HL-60 (cell line): ENCODE results near the gene BAZ1A.

ENCODE experiments used
- DNase-seq, 2 experiments: peaks; one replicate each; pipeline ENCODE4 v3.0.0-alpha.2; 2010 to 2020; ENCODE audit warnings: low read depth in 1 of 2, low spot score in 1 of 2
- H3K27ac ChIP-seq: fragments of 250-450 bp; sonication (Bioruptor Pico); replicated peaks from 2 replicates; pipeline ENCODE4 v1.5.1; 2020; ENCODE audit warnings: mild to moderate bottlenecking, moderate library complexity
- H3K27me3 ChIP-seq: fragments of 250-450 bp; sonication (Bioruptor Pico); 2 replicates; pipeline ENCODE4 v1.5.1; 2021; ENCODE audit warnings: mild to moderate bottlenecking, moderate library complexity; ENCODE audit not compliant: insufficient read depth, poor library complexity, severe bottlenecking
- H3K4me3 ChIP-seq: replicated peaks from 2 replicates; pipeline ENCODE4 v1.5.1; 2011; ENCODE audit warnings: mild to moderate bottlenecking, control low read depth, low read length; ENCODE audit not compliant: insufficient read depth
- CTCF ChIP-seq: IDR thresholded peaks from one replicate; pipeline ENCODE4 v1.5.1; 2011; ENCODE audit warnings: low read length, control low read depth, inconsistent platforms; ENCODE audit not compliant: insufficient read depth
- GABPA ChIP-seq: IDR thresholded peaks from 2 replicates; pipeline ENCODE4 v1.6.1; 2012; ENCODE audit warnings: low read depth
- POLR2AphosphoS5 ChIP-seq: IDR thresholded peaks from 2 replicates; pipeline ENCODE4 v1.6.1; 2012; ENCODE audit warnings: low read depth
- REST ChIP-seq: IDR thresholded peaks from 2 replicates; pipeline ENCODE4 v1.6.1; 2012; ENCODE audit warnings: low read depth; ENCODE audit not compliant: insufficient replicate concordance
- SPI1 ChIP-seq: IDR thresholded peaks from 2 replicates; pipeline ENCODE4 v1.6.1; 2012; ENCODE audit warnings: low read depth, mild to moderate bottlenecking, borderline replicate concordance

Gene BAZ1A

GRCh38 chr14:34912966-34913365 lies 37.8 kb upstream of the BAZ1A start:
- no peak for DNase-seq
- Histone ChIP-seq H3K27me3 (no peaks in the 10 kb centered on the region), H3K27ac (no peak overlapping the region), H3K4me3 (no peak overlapping the region)
- TF ChIP-seq REST (no peak), POLR2AphosphoS5 (no peak), GABPA (no peak), SPI1 (no peak), CTCF (no peak)

- Histone ChIP-seq H3K27ac (no peak overlapping the region), H3K27me3 (no peaks in the 10 kb centered on the region), H3K4me3 (no peak overlapping the region)
- no peak for DNase-seq
- TF ChIP-seq POLR2AphosphoS5: no peak
- no peak for TF ChIP-seq CTCF
- no peak for TF ChIP-seq GABPA
- no peak for TF ChIP-seq REST
- no peak for TF ChIP-seq SPI1
Observed at GRCh38 chr14:34912182-34912581, 37.0 kb upstream of the BAZ1A start.

GRCh38 chr14:34911209-34912150 lies 36.3 kb upstream of the BAZ1A start:
- Histone ChIP-seq H3K4me3 (no peak overlapping the region), H3K27me3 (no peaks in the 10 kb centered on the region), H3K27ac (no peak overlapping the region)
- TF ChIP-seq SPI1: no peak
- no peak for TF ChIP-seq GABPA
- TF ChIP-seq CTCF: no peak
- TF ChIP-seq REST: no peak
- no peak for TF ChIP-seq POLR2AphosphoS5
- no peak for DNase-seq
